ENCODE measurements around the gene ARAF. TPM values are rescaled to one million over a fixed set of nuclear protein-coding genes. Genes with fewer than 3 reads are reported as not detected.

The ARAF gene
- total RNA-seq, 1 donor from 2014 or later: 68.5 TPM

GRCh38 chrX:47620303-47620685, 59.3 kb downstream of the ARAF start:
- no peak for DNase-seq (ENCODE audit: low spot score)

Other genes with a start within 250 kb of the ARAF start
- gene ZNF157, start 190.6 kb upstream of the ARAF start, total RNA-seq: 0.26 TPM
- gene ZNF41, start 78.0 kb upstream of the ARAF start, total RNA-seq: 15.7 TPM
- 279 TPM for gene TIMP1, start 21.2 kb downstream of the ARAF start, total RNA-seq
- 1.4 TPM for gene SYN1, start 58.7 kb downstream of the ARAF start, total RNA-seq
- 4.3 TPM for gene CFP, start 68.7 kb downstream of the ARAF start, total RNA-seq
- 33.0 TPM for gene ELK1, start 89.4 kb downstream of the ARAF start, total RNA-seq
- 95.1 TPM for gene UXT, start 98.0 kb downstream of the ARAF start, total RNA-seq